ENCODE measurements around the gene SCFD2. TPM values are rescaled to one million over a fixed set of nuclear protein-coding genes. Genes with fewer than 3 reads are reported as not detected.

The SCFD2 gene
- total RNA-seq, 1 donor from 2014 or later = 13.2 TPM

DNA sequence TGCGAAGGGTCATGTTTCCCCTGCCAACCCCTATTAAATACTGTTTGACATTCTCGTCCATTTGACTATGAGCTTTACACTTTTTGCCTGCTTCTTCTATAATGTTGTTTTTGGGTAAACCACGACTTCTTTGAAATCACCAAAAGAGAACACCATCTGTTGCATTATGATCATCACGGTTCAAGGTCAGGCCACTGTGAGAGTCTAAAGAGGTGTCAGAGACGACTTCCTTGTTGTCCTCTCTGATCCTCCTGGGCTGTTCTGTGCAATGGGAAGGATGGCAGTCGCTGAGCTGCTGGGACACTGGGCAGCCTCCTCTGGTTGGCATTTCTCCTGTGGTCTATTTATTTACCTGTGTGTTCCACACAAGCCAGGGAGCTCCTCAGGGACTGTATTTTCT is 366.2 kb downstream of the SCFD2 start:
- H3K4me1 ChIP-seq = peaks cover 8% of the 10 kb centered on the region
- H3K27me3 ChIP-seq (ENCODE audit: low read depth) = no peaks in the 10 kb centered on the region
- ATAC-seq = peak; percentile 30 to 44
- no peaks in the 10 kb centered on the region for H3K36me3 ChIP-seq
- H3K4me3 ChIP-seq = no peak overlapping the region
- intact Hi-C loops (cut with DNase I) = no loop called here
- H3K9me3 ChIP-seq = no peaks in the 10 kb centered on the region
- DNase-seq = no peak
- no peak for TF ChIP-seq CTCF (IDR thresholded peaks at IDR 0.05)
- H3K27ac ChIP-seq = no peak overlapping the region

DNA sequence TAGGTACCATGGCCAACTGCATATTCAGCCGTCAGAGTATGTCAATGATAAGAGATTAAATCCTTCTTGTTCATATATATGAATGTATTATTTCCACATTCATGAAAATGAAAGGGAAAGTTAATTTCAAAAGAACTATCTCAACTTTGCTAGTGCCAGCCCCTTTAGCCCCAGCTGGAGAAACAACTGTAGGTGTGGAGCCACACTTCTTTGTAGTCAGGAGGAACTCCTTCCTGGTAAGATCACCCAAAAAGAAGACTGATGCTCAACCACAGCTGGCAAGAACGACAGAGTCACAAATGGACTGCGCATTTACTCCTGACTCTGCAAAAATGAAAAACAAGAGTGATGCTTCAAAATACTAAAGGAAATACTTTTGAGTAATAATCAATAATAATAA is 367.4 kb downstream of the SCFD2 start:
- TF ChIP-seq CTCF (IDR thresholded peaks at IDR 0.05) = no peak
- ATAC-seq (no peak), DNase-seq (no peak)
- Histone ChIP-seq H3K4me1 (peaks cover 8% of the 10 kb centered on the region), H3K9me3 (no peaks in the 10 kb centered on the region), H3K27ac (no peak overlapping the region), H3K4me3 (no peak overlapping the region), H3K27me3 (ENCODE audit: low read depth) (no peaks in the 10 kb centered on the region), H3K36me3 (no peaks in the 10 kb centered on the region)
- intact Hi-C loops (cut with DNase I) = no loop called here

DNA sequence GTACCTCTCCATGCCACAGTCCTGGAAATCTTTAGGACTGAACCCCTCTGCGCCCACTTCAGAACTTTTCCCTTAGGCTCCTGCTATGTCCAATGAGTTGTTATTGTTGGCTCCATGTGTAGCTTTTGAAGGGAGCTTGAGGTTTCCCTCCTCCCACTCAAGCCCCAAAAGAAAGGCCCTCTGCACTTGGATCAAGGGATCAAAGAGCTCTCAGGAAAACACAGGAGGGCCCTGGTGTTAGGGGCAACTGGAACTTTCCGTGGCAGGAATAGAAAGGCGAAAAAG is 368.8 kb downstream of the SCFD2 start:
- intact Hi-C loops (cut with DNase I) = no loop called here
- ATAC-seq (no peak), DNase-seq (no peak)

DNA sequence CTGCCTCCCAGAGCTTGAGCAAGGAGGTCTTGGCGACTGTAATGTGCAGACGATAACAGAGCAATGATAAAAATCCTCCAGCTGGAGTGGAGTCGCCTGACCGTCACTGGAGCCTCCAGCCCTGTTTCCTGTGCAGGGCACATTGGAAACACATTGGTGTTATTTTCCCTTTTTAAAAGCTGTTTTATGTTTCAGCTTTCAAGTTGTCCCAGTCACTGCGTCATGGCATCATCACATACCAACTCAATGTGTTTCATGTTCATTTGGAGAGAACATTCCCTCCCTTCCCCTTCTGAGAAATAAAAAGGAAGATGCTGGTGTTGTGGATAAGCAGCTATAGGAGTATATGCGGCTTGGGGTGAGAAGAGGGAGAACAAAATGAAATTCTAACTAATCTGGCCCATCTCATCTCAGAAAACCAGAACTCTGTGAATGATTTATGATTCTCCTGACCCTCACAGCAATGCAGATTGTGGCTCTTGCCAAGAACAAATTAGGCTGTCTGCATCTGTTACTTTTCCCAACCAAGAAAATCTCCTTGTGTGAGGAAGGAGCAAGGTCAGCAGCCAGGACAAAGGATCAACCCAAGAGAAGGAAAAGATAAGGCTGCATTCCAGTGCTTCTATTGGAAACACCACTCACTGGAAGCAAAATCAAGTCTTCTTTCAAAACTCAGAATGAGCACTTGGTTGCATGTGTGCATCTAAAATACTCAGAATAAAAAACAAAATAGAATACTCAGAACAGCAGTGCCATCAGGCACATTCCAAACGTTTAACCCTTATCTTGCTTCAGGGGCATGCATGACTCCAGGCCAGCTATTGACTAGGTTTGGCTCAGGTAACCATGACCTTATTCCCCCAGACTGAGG is 369.4 kb downstream of the SCFD2 start:
- no peak for DNase-seq

More for the DNA sequence above, 368.8 kb downstream of the SCFD2 start:
- H3K4me1 ChIP-seq = peaks cover 8% of the 10 kb centered on the region
- H3K4me3 ChIP-seq = no peak overlapping the region
- H3K9me3 ChIP-seq = no peaks in the 10 kb centered on the region
- peak overlapping the region; percentile 66 for H3K27ac ChIP-seq
- TF ChIP-seq CTCF (IDR thresholded peaks at IDR 0.05) = no peak
- no peaks in the 10 kb centered on the region for H3K27me3 ChIP-seq (ENCODE audit: low read depth)
- no peaks in the 10 kb centered on the region for H3K36me3 ChIP-seq

GRCh38 chr4:52995360-52996030 is 370.4 kb downstream of the SCFD2 start:
- H3K36me3 ChIP-seq = no peaks in the 10 kb centered on the region
- DNase-seq = no peak
- no peak for TF ChIP-seq CTCF (IDR thresholded peaks at IDR 0.05)
- H3K4me3 ChIP-seq = no peak overlapping the region
- no peaks in the 10 kb centered on the region for H3K27me3 ChIP-seq (ENCODE audit: low read depth)
- H3K4me1 ChIP-seq = peaks cover 8% of the 10 kb centered on the region
- ATAC-seq = no peak
- H3K27ac ChIP-seq = peak overlapping the region; percentile 59
- intact Hi-C loops (cut with DNase I) = no loop called here
- H3K9me3 ChIP-seq = no peaks in the 10 kb centered on the region

More for the DNA sequence above, 369.4 kb downstream of the SCFD2 start:
- H3K4me3 ChIP-seq = no peak overlapping the region
- H3K4me1 ChIP-seq = peaks cover 8% of the 10 kb centered on the region
- peak overlapping the region; percentile 66 for H3K27ac ChIP-seq
- peak; percentile 67 to 72 for ATAC-seq
- no peak for TF ChIP-seq CTCF (IDR thresholded peaks at IDR 0.05)
- no peaks in the 10 kb centered on the region for H3K27me3 ChIP-seq (ENCODE audit: low read depth)
- no peaks in the 10 kb centered on the region for H3K36me3 ChIP-seq
- intact Hi-C loops (cut with DNase I) = no loop called here
- H3K9me3 ChIP-seq = no peaks in the 10 kb centered on the region

Measured in lower lobe of right lung (tissue), 2 donors.